GM23338 (cell line): Measurements from ENCODE around the gene TRAPPC14. TPM values are rescaled to one million over a fixed set of nuclear protein-coding genes. Genes with fewer than 3 reads are reported as not detected.

Experiments
- ATAC-seq: fragments of 200-7000 bp; cut with Tn5 transposase; 3 replicates; pipeline ENCODE4 v1.9.1; 2020
- DNase-seq: peaks from one replicate; pipeline ENCODE4 v3.0.0-alpha.2; 2015; ENCODE audit warnings: low spot score
- H2AFZ ChIP-seq: fragments of 200-600 bp; sonication (generic); 2 replicates; pipeline ENCODE4 v1.8.0; 2016; ENCODE audit warnings: antibody characterized with exemption, mild to moderate bottlenecking, moderate library complexity
- H3F3A ChIP-seq: fragments of 200-600 bp; sonication (generic); replicated peaks from 2 replicates; pipeline ENCODE4 v1.8.0; 2017; ENCODE audit warnings: antibody characterized with exemption, mixed run types, low read depth
- H3K27ac ChIP-seq: fragments of 200-600 bp; sonication (generic); 2 replicates; pipeline ENCODE4 v1.6.1; 2016; ENCODE audit warnings: low read depth
- H3K27me3 ChIP-seq: fragments of 200-600 bp; sonication (generic); 2 replicates; pipeline ENCODE4 v1.8.0; 2016; ENCODE audit warnings: mild to moderate bottlenecking, mixed run types, moderate library complexity; ENCODE audit not compliant: insufficient read depth
- H3K36me3 ChIP-seq: fragments of 200-600 bp; sonication (generic); 2 replicates; pipeline ENCODE4 v1.8.0; 2016; ENCODE audit warnings: mild to moderate bottlenecking; ENCODE audit not compliant: insufficient read depth
- H3K4me1 ChIP-seq: fragments of 200-600 bp; sonication (generic); 2 replicates; pipeline ENCODE4 v1.8.0; 2016; ENCODE audit warnings: mild to moderate bottlenecking, moderate library complexity; ENCODE audit not compliant: insufficient read depth
- H3K4me2 ChIP-seq: fragments of 200-600 bp; sonication (generic); 2 replicates; pipeline ENCODE4 v1.7.1; 2017; ENCODE audit warnings: mixed run types
- H3K4me3 ChIP-seq: fragments of 200-600 bp; sonication (generic); 2 replicates; pipeline ENCODE4 v1.6.1; 2016; ENCODE audit warnings: mixed run types
- H3K79me2 ChIP-seq: fragments of 200-600 bp; sonication (generic); replicated peaks from 2 replicates; pipeline ENCODE4 v1.8.0; 2017; ENCODE audit warnings: mild to moderate bottlenecking; ENCODE audit not compliant: insufficient read depth
- H3K9me2 ChIP-seq: fragments of 200-600 bp; sonication (generic); 2 replicates; pipeline ENCODE4 v1.8.0; 2017; ENCODE audit not compliant: insufficient read depth
- H4K20me1 ChIP-seq: fragments of 200-600 bp; sonication (generic); replicated peaks from 2 replicates; pipeline ENCODE4 v1.8.0; 2017; ENCODE audit warnings: mild to moderate bottlenecking; ENCODE audit not compliant: insufficient read depth
- H3K27ac Mint-ChIP-seq: 2 replicates; pipeline ENCODE4 v1.8.0; 2020; ENCODE audit warnings: inconsistent platforms, mild to moderate bottlenecking, moderate library complexity, mixed read lengths
- H3K27me3 Mint-ChIP-seq: 3 replicates; pipeline ENCODE4 v1.8.0; 2022; ENCODE audit warnings: low read depth, mild to moderate bottlenecking, moderate library complexity, mixed read lengths, inconsistent platforms; ENCODE audit not compliant: insufficient read depth, poor library complexity
- H3K36me3 Mint-ChIP-seq: 3 replicates; pipeline ENCODE4 v1.8.0; 2021; ENCODE audit warnings: low read depth, mild to moderate bottlenecking, inconsistent platforms, moderate library complexity, mixed read lengths
- H3K4me1 Mint-ChIP-seq: 3 replicates; pipeline ENCODE4 v1.8.0; 2020; ENCODE audit warnings: mild to moderate bottlenecking, inconsistent platforms, mixed read lengths
- H3K4me3 Mint-ChIP-seq: 3 replicates; pipeline ENCODE4 v1.8.0; 2021; ENCODE audit warnings: moderate library complexity, mild to moderate bottlenecking, inconsistent platforms, mixed read lengths
- H3K9me3 Mint-ChIP-seq: 3 replicates; pipeline ENCODE4 v1.8.0; 2020; ENCODE audit warnings: moderate library complexity, mild to moderate bottlenecking, inconsistent platforms, mixed read lengths
- CREB1 ChIP-seq: fragments of 250-450 bp; sonication (Bioruptor Pico); IDR thresholded peaks from 2 replicates; pipeline ENCODE4 v1.5.0; 2020; ENCODE audit warnings: low read depth, mild to moderate bottlenecking, moderate library complexity
- CTCF ChIP-seq, 2 experiments: fragments of 200-600 bp in 1 of 2; sonication (generic) in 1 of 2; conservative IDR thresholded peaks; 2 replicates each; pipeline versions ENCODE4 v1.5.1 to v1.6.1; 2016 to 2017; ENCODE audit warnings: antibody characterized with exemption in 2 of 2, low read depth in 2 of 2, mild to moderate bottlenecking in 2 of 2, moderate library complexity in 1 of 2
- ETS1 ChIP-seq: IDR thresholded peaks from 2 replicates; pipeline ENCODE4 v1.6.1; 2016; ENCODE audit warnings: antibody characterized with exemption
- EZH2phosphoT487 ChIP-seq: fragments of 200-600 bp; sonication (generic); IDR thresholded peaks from one replicate; pipeline ENCODE4 v1.8.1; 2018; ENCODE audit warnings: antibody characterized with exemption; ENCODE audit not compliant: unreplicated experiment
- JUNB ChIP-seq: IDR thresholded peaks from one replicate; pipeline ENCODE4 v1.6.1; 2016; ENCODE audit warnings: antibody characterized with exemption; ENCODE audit not compliant: unreplicated experiment
- NANOG ChIP-seq: IDR thresholded peaks from 2 replicates; pipeline ENCODE4 v1.6.1; 2016; ENCODE audit warnings: antibody characterized with exemption, borderline replicate concordance
- POLR2AphosphoS5 ChIP-seq: IDR thresholded peaks from 2 replicates; pipeline ENCODE4 v1.6.1; 2016; ENCODE audit warnings: antibody characterized with exemption, low read depth
- STAT1 ChIP-seq: IDR thresholded peaks from one replicate; pipeline ENCODE4 v1.6.1; 2016; ENCODE audit warnings: antibody characterized with exemption; ENCODE audit not compliant: unreplicated experiment
- ZNF331 ChIP-seq: fragments of 250-450 bp; sonication (Bioruptor Pico); IDR thresholded peaks from 2 replicates; pipeline ENCODE4 v1.5.0; 2020; ENCODE audit warnings: low read depth, mild to moderate bottlenecking, moderate library complexity
- ZNF462 ChIP-seq: fragments of 250-450 bp; sonication (Bioruptor Pico); IDR thresholded peaks from 2 replicates; pipeline ENCODE4 v1.5.0; 2020; ENCODE audit warnings: mild to moderate bottlenecking, moderate library complexity
- polyA plus RNA-seq: library from polyadenylated mRNA; unstranded; fragments of >200 nt; fragmentation: Nextera tagmentation; extraction: Ambion mirVana; gene quantifications from 2 replicates; pipeline ENCODE4 v1.2.1, GENCODE V29; 2016
- total RNA-seq: library from RNA; depleted of rRNA; stranded (reverse); fragments of >200 nt; shearing (Covaris generic); gene quantifications from 2 replicates; pipeline ENCODE4 v1.2.3, GENCODE V29; 2014
- TF ChIP-seq, protein P1 (sequence below): IDR thresholded peaks from one replicate; pipeline ENCODE4 v1.6.1; 2018; ENCODE audit warnings: antibody characterized with exemption; ENCODE audit not compliant: unreplicated experiment

Gene TRAPPC14
- total and polyA plus RNA-seq, 2 experiments from 2014 or later = 9.3 to 15.7 TPM

- no peak for TF ChIP-seq ZNF462 (CRISPR knock-in tag)
Measured at GRCh38 chr7:100171087-100171681, 12.7 kb upstream of the TRAPPC14 start (continued).

DNA sequence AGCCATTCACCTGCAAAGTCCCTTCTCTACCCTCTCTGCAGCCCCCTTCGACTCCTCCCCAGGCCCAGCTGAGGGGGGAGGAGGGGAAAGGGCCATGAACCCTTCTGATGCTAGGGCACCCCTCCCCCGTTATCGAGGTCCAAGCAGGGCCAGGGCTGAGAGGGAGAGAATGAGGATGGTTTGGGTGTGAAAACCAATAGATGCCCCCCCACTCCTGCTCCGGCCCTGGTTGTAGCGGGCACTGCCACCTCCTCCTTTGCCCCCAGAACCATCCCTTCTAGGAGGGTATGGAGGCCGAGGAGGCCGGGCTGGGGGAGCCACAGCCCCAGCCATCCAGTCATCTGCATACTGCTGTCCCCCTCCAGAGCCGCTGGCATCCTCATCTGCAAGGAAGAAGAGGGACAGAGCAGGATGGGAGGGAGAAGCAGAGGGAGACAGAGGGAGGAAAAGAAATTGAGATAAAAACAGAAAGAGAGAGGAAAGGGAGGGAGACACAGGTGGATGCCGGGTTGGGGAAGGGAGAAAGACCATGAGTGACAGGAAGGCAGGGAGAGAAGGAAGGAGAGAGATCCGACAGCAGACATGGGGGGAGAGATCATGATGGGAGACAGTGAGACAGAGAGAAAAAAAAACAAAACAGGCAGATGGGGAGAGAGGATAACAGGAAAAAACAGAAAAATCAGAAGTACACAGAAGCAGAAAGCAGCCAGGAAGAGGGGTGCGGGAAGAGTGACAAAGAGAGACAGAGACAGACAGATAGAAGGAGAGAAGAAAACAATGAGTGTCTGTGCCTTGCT is 11.8 kb upstream of the TRAPPC14 start:
- ATAC-seq = no peak
- H3K4me1 ChIP-seq = peaks cover 35% of the 10 kb centered on the region
- Mint-ChIP-seq H3K27ac (no peak overlapping the region), H3K9me3 (no peaks in the 10 kb centered on the region; the same call in 2 of the 3 replicates), H3K4me3 (peak overlapping the region; percentile 62), H3K36me3 (peaks cover 19% of the 10 kb centered on the region), H3K4me1 (peaks cover 55% of the 10 kb centered on the region), H3K27me3 (peaks cover 42% of the 10 kb centered on the region)
- peaks cover 7% of the 10 kb centered on the region; the same call in 1 of the 2 replicates for H4K20me1 ChIP-seq
- H3K27me3 ChIP-seq = peaks cover 16% of the 10 kb centered on the region
- H3K79me2 ChIP-seq = no peaks in the 10 kb centered on the region; the same call in 1 of the 2 replicates
- peaks cover 4% of the 10 kb centered on the region; the same call in 1 of the 2 replicates for H3K36me3 ChIP-seq
- no peak overlapping the region for H3K27ac ChIP-seq
- no peaks in the 10 kb centered on the region for H3K9me2 ChIP-seq
- peak overlapping the region; percentile 73 for H3K4me3 ChIP-seq
- H2AFZ ChIP-seq = no peak overlapping the region
- no peak for DNase-seq
- peak overlapping the region; percentile 90 for H3K4me2 ChIP-seq
- peaks cover 28% of the 10 kb centered on the region for H3F3A ChIP-seq
- TF ChIP-seq EZH2phosphoT487 (no peak), NANOG (no peak), CREB1 (no peak), JUNB (no peak), ZNF331 (CRISPR knock-in tag) (no peak), STAT1 (no peak), ETS1 (no peak), POLR2AphosphoS5 (no peak), CTCF (conservative IDR thresholded peaks at IDR 0.05; ENCODE audit: low read depth in 2 of 2) (no peak)
- TF ChIP-seq, protein P1, sequence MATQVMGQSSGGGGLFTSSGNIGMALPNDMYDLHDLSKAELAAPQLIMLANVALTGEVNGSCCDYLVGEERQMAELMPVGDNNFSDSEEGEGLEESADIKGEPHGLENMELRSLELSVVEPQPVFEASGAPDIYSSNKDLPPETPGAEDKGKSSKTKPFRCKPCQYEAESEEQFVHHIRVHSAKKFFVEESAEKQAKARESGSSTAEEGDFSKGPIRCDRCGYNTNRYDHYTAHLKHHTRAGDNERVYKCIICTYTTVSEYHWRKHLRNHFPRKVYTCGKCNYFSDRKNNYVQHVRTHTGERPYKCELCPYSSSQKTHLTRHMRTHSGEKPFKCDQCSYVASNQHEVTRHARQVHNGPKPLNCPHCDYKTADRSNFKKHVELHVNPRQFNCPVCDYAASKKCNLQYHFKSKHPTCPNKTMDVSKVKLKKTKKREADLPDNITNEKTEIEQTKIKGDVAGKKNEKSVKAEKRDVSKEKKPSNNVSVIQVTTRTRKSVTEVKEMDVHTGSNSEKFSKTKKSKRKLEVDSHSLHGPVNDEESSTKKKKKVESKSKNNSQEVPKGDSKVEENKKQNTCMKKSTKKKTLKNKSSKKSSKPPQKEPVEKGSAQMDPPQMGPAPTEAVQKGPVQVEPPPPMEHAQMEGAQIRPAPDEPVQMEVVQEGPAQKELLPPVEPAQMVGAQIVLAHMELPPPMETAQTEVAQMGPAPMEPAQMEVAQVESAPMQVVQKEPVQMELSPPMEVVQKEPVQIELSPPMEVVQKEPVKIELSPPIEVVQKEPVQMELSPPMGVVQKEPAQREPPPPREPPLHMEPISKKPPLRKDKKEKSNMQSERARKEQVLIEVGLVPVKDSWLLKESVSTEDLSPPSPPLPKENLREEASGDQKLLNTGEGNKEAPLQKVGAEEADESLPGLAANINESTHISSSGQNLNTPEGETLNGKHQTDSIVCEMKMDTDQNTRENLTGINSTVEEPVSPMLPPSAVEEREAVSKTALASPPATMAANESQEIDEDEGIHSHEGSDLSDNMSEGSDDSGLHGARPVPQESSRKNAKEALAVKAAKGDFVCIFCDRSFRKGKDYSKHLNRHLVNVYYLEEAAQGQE = no peak
